AML-193 (cell line): ENCODE measurements around the gene CCDC39.
"Not testable (repeated sequence)": the region's sequence is repeated elsewhere in the genome, so short reads cannot be mapped to it uniquely, and the experiment has no call there.

Source experiments
- DNase-seq, 2 experiments: peaks; one replicate each; lab custom pipeline; 2025; lab: John Stamatoyannopoulos, UW

Gene CCDC39

DNA sequence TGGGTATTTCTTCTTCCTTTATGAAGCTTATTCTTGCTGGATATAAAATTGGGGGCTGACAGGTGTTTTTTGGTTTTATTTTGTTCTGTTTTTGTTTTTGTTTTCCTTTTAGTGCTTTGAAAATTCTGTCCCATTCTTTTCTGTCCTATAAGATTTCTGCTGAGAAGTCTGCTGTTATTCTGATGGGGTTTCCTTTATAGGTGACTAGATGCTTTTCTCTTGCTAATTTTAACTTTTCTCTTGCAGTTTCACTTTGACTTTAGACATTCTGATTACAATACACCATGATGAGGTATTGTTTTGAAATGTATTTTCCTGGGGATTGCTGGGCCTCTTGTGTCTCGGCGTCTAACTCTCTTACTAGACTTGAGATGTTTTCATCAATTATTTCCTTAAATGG, 54.6 kb downstream of the CCDC39 start:
- no peak for DNase-seq

DNA sequence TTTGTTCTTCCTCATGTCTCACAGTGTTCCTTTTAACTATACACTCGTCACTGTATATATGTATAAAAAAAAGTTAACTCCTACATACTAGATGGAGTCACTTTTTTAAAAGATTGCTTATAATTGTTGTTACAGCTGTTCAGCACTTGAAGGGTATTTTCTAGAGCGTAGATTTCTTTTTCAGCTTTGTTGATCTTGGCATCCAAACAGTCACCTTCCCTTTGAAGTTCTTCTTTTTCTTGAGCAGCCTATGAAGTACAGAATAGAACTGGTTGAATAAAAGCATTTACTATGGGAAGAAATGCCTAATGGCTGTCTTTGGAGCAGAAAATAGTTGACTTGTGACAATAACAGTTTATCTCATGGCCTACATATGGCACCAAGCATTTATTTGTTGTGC, 59.6 kb downstream of the CCDC39 start:
- DNase-seq, result no peak

- DNase-seq, result not testable (repeated sequence)
These were observed 60.7 kb downstream of the CCDC39 start for GRCh38 chr3:180618563-180618962.

DNA sequence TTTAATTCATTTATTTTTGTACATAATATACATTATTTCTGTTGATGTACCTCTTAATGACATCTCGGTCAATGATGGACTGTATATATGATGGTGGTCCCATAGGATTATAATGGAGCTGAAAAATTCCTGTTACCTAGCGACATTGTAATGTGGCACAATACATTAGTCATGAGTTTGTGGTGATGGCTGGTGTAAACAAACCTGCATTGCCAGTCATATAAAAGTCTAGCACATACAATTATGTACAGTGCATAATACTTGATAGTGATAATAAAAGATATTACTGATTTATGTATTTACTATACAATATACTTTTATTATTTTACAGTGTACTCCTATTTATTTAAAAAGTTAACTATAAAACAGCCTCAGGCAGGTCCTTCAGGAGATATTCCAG, 62.2 kb downstream of the CCDC39 start:
- DNase-seq, result no peak

DNA sequence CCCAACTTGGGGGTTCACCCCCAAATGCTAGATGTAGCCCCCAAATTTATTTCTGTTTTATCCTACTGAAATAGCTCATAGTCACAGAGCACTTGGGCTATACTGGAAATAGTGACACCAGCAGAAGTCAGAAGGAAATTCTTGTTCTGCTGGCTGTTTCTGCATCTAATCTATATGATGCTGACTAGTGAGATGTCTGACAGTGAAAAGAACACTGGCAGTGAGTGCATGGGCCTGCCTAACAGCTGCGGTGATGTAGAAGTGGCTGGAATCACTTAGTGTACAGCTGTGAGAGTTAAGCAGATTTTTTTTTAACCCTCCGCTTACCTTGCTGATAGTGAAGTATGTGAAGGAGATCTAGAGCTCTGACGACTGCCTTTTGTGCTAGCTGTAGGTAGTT, 63.3 kb downstream of the CCDC39 start:
- no peak for DNase-seq

DNA sequence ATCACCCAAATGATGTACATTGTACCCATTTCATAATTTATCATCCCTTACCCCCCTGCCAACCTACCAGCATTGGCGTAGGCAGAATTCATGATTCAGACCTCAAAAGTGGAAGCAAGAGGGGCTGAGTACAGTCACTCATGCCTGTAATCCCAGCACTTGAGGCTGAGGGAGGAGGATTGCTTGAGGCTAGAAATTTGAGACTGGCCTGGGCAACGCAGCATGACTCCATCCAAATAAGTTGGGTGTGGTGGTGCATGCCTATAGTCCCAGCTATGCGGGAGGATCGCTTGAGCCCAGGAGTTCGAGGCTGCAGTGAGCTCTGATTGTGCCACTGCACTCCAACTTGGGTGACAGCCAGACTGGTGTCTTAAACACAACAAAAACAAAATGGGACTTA, 66.9 kb downstream of the CCDC39 start:
- DNase-seq, result no peak

DNA sequence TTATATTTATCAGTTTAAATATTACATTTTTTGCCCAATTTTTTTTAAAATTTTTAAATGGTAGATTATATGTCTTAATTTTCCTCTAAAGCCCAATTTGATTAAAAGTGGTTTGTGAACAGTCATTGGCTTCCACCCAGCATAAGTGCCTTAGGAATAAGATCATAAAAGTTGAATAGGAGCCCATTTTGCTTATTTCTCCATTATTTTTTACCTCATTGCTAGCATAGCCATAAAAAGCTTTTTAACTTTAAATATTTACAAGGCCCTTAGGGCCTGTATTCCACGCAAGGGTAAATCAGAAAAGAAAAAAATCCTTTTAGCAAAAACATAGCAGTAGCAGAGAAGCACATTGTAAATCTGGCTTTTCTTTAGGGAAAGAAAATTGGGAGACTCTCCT, 68.3 kb downstream of the CCDC39 start:
- DNase-seq, result no peak

- no peak for DNase-seq
These were observed 77.3 kb downstream of the CCDC39 start, which contains the start of gene TTC14 for GRCh38 chr3:180601688-180602666. TTC14 (plus strand) TSS chr3:180602163; CDS start chr3:180602262, 99 bp downstream.

DNA sequence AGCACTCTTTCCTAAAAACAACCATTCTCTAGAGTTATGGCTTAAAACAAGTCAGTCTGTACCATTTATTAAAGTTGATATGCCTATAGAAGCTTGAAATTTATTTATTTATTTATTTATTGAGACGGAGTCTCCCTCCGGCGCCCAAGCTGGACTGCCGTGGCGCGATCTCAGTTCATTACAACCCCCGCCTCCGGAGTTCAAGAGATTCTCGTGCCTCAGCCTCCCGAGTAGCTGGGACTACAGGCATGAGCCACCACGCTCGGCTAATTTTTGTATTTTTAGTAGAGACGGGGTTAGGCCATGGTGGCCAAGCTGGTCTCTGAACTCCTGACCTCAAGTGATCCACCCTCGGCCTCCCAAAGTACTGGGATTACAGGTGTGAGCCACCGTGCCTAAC, 78.8 kb downstream of the CCDC39 start:
- DNase-seq, result no peak

GRCh38 chr3:180595559-180595935, 83.7 kb downstream of the CCDC39 start:
- no peak for DNase-seq

GRCh38 chr3:180594631-180595558, 84.4 kb downstream of the CCDC39 start:
- DNase-seq, result peak; percentile 47 to 51

- DNase-seq, result not testable (repeated sequence)
These were observed 85.7 kb downstream of the CCDC39 start for GRCh38 chr3:180593631-180594030.

GRCh38 chr3:180590396-180590795, 88.9 kb downstream of the CCDC39 start:
- no peak for DNase-seq

DNA sequence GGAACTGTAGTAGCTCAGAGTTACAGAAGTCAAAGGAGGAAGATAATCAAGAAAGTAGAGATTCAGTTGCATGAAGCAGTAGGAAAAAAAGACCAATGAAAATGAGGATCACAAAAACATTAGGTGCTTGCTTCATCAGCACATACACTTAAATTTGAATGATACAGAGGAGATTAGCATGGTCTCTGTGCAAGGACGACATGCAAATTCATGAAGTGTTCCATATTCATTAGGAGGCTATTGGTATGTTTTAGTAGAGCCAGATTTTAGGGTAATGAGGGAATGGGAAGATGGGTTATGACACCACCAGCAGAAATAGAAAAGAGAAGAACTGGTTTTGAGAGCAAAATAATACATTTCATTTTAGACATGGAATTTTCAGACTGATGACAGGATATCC, 98.4 kb downstream of the CCDC39 start:
- no peak for DNase-seq

DNA sequence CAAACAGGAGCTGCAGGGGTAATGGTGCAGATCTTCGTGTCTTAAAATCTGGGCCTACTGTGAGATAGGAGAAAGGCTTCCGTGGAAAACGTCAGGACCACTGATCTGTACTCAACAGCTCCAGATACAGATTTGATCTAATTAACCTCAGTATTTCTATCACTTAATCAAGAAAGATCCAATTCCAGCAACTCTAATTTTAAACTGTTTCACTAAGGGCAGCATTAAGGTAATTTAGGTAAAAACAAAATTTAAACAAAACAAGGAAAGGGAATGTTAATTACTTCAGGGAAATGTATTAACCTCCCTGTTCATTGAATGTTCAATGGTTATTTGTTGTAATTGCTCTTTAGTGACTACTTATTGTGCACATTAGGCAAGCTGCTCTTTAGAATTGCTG, 103.7 kb downstream of the CCDC39 start:
- DNase-seq, result no peak

GRCh38 chr3:180571831-180572598, 107.3 kb downstream of the CCDC39 start:
- no peak for DNase-seq

DNA sequence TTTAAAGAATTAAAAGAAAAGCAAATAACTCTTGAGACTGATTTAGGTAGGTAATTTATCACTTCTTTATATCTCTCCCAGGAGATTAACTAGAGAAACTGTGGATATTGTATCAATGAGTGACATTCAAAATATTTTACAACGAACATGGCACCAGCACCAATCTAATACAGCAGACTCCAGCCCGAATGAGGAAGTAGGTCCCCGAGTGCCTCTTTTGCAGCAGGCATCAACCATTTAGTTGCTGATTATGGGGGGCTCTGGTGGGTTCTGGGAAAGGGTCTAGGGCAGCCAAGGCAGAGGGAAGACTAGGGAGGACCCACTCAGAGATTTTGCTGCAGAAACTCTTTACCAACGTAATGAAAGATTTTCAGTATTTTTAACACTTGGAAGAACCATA, 109.1 kb downstream of the CCDC39 start:
- DNase-seq, result no peak

GRCh38 chr3:180564676-180565075, 114.6 kb downstream of the CCDC39 start:
- no peak for DNase-seq
